ENCODE data around the gene CFAP99. TPM values are rescaled to one million over a fixed set of nuclear protein-coding genes. Genes with fewer than 3 reads are reported as not detected.

Gene CFAP99
- total and polyA plus RNA-seq, 9 of the 15 experiments (the other 6 are each of a cell fraction or from before 2014, with no cell fraction given) = 0.07 to 0.18 (median 0.09) TPM; not detected in 6

GRCh38 chr4:2389691-2390090 lies 29.1 kb upstream of the CFAP99 start:
- POLR2A ChIA-PET = interaction anchor here (0.6 to 0.8 kb wide), 3 partner anchors 11 to 108 kb away, joined by 3 to 5 read pairs (median 3); no protein-coding TSS in a partner anchor
- Histone ChIP-seq H3K9ac (ENCODE audit: insufficient read depth in 1 of 2, low read depth in 2 of 2, low read length in 2 of 2) (peak overlapping the region; percentile 42 to 87; a peak in 3 of 4 replicates), H3K4me1 (replicated peaks in 1 of 2; ENCODE audit: control insufficient read depth in 2 of 2, insufficient read depth in 2 of 2, low read length in 2 of 2) (peaks cover 64 to 79% of the 10 kb centered on the region in 2 experiments), H3K4me3 (no peak overlapping the region), H3K27me3 (ENCODE audit: control insufficient read depth in 2 of 2, insufficient read depth in 2 of 2, low read length in 2 of 2) (no peaks in the 10 kb centered on the region), H2AFZ (ENCODE audit: low read depth, low read length) (peak overlapping the region; percentile 70), H3K9me1 (ENCODE audit: control insufficient read depth, insufficient read depth, low read length) (peaks cover 6% of the 10 kb centered on the region), H3K4me2 (ENCODE audit: insufficient read depth, low read length) (peak overlapping the region; percentile 71), H3K79me2 (ENCODE audit: control insufficient read depth, insufficient read depth, low read length) (peaks cover 88% of the 10 kb centered on the region), H3K36me3 (ENCODE audit: control insufficient read depth, insufficient read depth, low read length) (0 out of 3 replicates have a peak, but pooled peaks cover 5% of the 10 kb centered on the region), H3K27ac (ENCODE audit: extremely low read depth, low read depth, low read length) (peak overlapping the region; percentile 66), H4K20me1 (replicated peaks; ENCODE audit: control insufficient read depth, insufficient read depth, low read length) (no peaks in the 10 kb centered on the region), H3K9me3 (replicated peaks; ENCODE audit: control insufficient read depth, insufficient read depth, low read depth, low read length) (no peaks in the 10 kb centered on the region)
- peak in 3 of 4 experiments; percentile 35 to 55 (median 39) for DNase-seq (ENCODE audit: extremely low read depth in 1 of 4, low spot score in 3 of 4)
- in situ Hi-C loops (cut with MboI) = no loop called here
- FAIRE-seq = no peak
- 9% methylated on average over 8 of the region's 9 CpGs for WGBS (ENCODE audit: insufficient coverage, low coverage, missing lambda C conversion rate)
- CTCF ChIA-PET (ENCODE audit: low intra/inter-chr PET ratio) = no interaction called here
- ATAC-seq = peak; percentile 19
- no TSS peak for BruUV-seq (replicated peaks)
- intact Hi-C loops (cut with micrococcal nuclease) = no loop called here
- TF ChIP-seq MLX (CRISPR knock-in tag; conservative IDR thresholded peaks at IDR 0.05) (no peak), ARNT (IDR thresholded peaks at IDR 0.05) (no peak), C11orf30 (IDR thresholded peaks at IDR 0.05; ENCODE audit: low read depth) (peak; percentile 57), CGGBP1 (CRISPR knock-in tag; IDR thresholded peaks at IDR 0.05) (no peak), ZBTB2 (IDR thresholded peaks at IDR 0.05) (no peak), SLC30A9 (CRISPR knock-in tag; IDR thresholded peaks at IDR 0.05) (no peak), ARID4B (CRISPR knock-in tag; IDR thresholded peaks at IDR 0.05) (no peak), CCAR2 (IDR thresholded peaks at IDR 0.05; ENCODE audit: low read depth, low read length) (no peak), ZNF586 (CRISPR knock-in tag; conservative IDR thresholded peaks at IDR 0.05) (no peak), CLOCK (CRISPR knock-in tag; IDR thresholded peaks at IDR 0.05; ENCODE audit: borderline replicate concordance) (no peak), JUNB (CRISPR knock-in tag; conservative IDR thresholded peaks at IDR 0.05) (no peak), L3MBTL2 (IDR thresholded peaks at IDR 0.05) (peak; percentile 72), SAFB2 (IDR thresholded peaks at IDR 0.05; ENCODE audit: borderline replicate concordance, low read depth, low read length, severe bottlenecking) (no peak)

Measured in K562 (cell line).